ENCODE results near the gene ITGA8.

GRCh38 chr10:15735763-15736162 lies 16.0 kb upstream of the ITGA8 start:
- TF ChIP-seq SUZ12 (IDR thresholded peaks at IDR 0.05; ENCODE audit: extremely low read depth, insufficient read depth, insufficient read length) = no peak
- TF ChIP-seq YY1 (IDR thresholded peaks at IDR 0.05; ENCODE audit: insufficient read depth, insufficient read length) = no peak
- no peak for TF ChIP-seq ZNF274 (IDR thresholded peaks at IDR 0.05; ENCODE audit: low read depth, low read length)

All from NT2/D1 (cell line).